Lung microvascular endothelial cell (primary cell): ENCODE data around the gene ABCC3. TPM values are rescaled to one million over a fixed set of nuclear protein-coding genes. Genes with fewer than 3 reads are reported as not detected.

Experiments
- DNase-seq, 2 donors: peaks; one replicate each; pipeline versions ENCODE4 v3.0.0 to v3.0.0-alpha.2; 2010; ENCODE audit warnings: low read depth in 2 of 2
- total RNA-seq: library from RNA; depleted of rRNA; stranded (reverse); fragments of >200 nt; gene quantifications from 2 replicates; pipeline ENCODE4 v1.2.1, GENCODE V29; 2014

ABCC3 gene
- total RNA-seq, 1 donor from 2014 or later, result 0.40 TPM

- DNase-seq, result no peak
Observed at GRCh38 chr17:50682938-50683337, 48.3 kb downstream of the ABCC3 start.

- DNase-seq, result no peak
Observed at GRCh38 chr17:50683434-50684287, 49.0 kb downstream of the ABCC3 start.

- DNase-seq, result no peak
Observed at GRCh38 chr17:50684288-50684611, 49.6 kb downstream of the ABCC3 start.

- no peak for DNase-seq
Observed at GRCh38 chr17:50684612-50685333, 50.1 kb downstream of the ABCC3 start.

GRCh38 chr17:50685334-50685665 is 50.6 kb downstream of the ABCC3 start:
- no peak for DNase-seq

- DNase-seq, result no peak
Observed at GRCh38 chr17:50685691-50686493, 51.2 kb downstream of the ABCC3 start.

GRCh38 chr17:50686494-50687199 is 52.0 kb downstream of the ABCC3 start:
- DNase-seq, result peak; percentile 51 to 56

GRCh38 chr17:50687200-50688066 is 52.8 kb downstream of the ABCC3 start:
- DNase-seq, result no peak

GRCh38 chr17:50688245-50688644 is 53.6 kb downstream of the ABCC3 start:
- no peak for DNase-seq

- peak in 1 of 2 donors; percentile 19 for DNase-seq
Observed at GRCh38 chr17:50689251-50689650, 54.6 kb downstream of the ABCC3 start.

GRCh38 chr17:50689956-50690886 is 55.5 kb downstream of the ABCC3 start:
- DNase-seq, result peak in 1 of 2 donors; percentile 28

GRCh38 chr17:50690887-50691549 is 56.3 kb downstream of the ABCC3 start:
- no peak for DNase-seq

- peak in 1 of 2 donors; percentile 24 for DNase-seq
Observed at GRCh38 chr17:50691550-50692447, 57.1 kb downstream of the ABCC3 start.

- no peak for DNase-seq
Observed at GRCh38 chr17:50692448-50693035, 57.9 kb downstream of the ABCC3 start.

- no peak for DNase-seq
Observed at GRCh38 chr17:50693036-50693682, 58.5 kb downstream of the ABCC3 start.

GRCh38 chr17:50696365-50696879 is 61.7 kb downstream of the ABCC3 start:
- DNase-seq, result no peak

GRCh38 chr17:50697062-50697461 is 62.4 kb downstream of the ABCC3 start:
- DNase-seq, result no peak
